B cell (primary cell): Measurements from ENCODE around the gene NUP93. TPM values are rescaled to one million over a fixed set of nuclear protein-coding genes. Genes with fewer than 3 reads are reported as not detected.

Experiments
- ATAC-seq: fragments of 200-7000 bp; cut with Tn5 transposase; one replicate; pipeline ENCODE4 v1.10.0; 2021; ENCODE audit warnings: low read depth, mild to moderate bottlenecking, moderate number of reproducible peaks, moderate library complexity
- CTCF ChIA-PET: fragments of 350-600 bp; sonication (Branson Sonifier 250); formaldehyde crosslinking; loops from one replicate; lab custom pipeline; 2021; ENCODE audit warnings: antibody characterized with exemption, inconsistent platforms; lab: Charles Lee
- POLR2A ChIA-PET: fragments of 350-600 bp; sonication (Branson Sonifier 250); formaldehyde crosslinking; loops from one replicate; lab custom pipeline; 2021; ENCODE audit warnings: antibody characterized with exemption; lab: Charles Lee
- DNase-seq: peaks from one replicate; pipeline ENCODE4 v3.0.0; 2013
- H2AFZ ChIP-seq: 2 replicates; pipeline ENCODE4 v1.6.1; 2012; ENCODE audit warnings: mild to moderate bottlenecking, low read depth, low read length; ENCODE audit not compliant: insufficient read depth, poor library complexity, severe bottlenecking
- H3K27ac ChIP-seq, 2 donors: 1 replicate in 1 of 2; 2 replicates in 1 of 2; pipeline ENCODE4 v1.5.1; 2012 to 2013; ENCODE audit warnings: low read length in 2 of 2, mild to moderate bottlenecking in 2 of 2, moderate library complexity in 1 of 2
- H3K27me3 ChIP-seq, 4 experiments: fragments of 200-600 bp in 1 of 4; sonication (generic) in 1 of 4; replicated peaks in 1 of 4; 1 replicate in 2 of 4; 2 replicates in 2 of 4; pipeline versions ENCODE4 v1.6.1 to v1.7.0; 2013 to 2016; ENCODE audit warnings: low read length in 3 of 4, mild to moderate bottlenecking in 2 of 4, mixed read lengths in 1 of 4, moderate library complexity in 1 of 4; ENCODE audit not compliant: insufficient read depth in 4 of 4, control insufficient read depth in 3 of 4; ENCODE audit errors: control extremely low read depth in 1 of 4
- H3K36me3 ChIP-seq, 2 experiments: replicated peaks in 1 of 2; 1 replicate in 1 of 2; 2 replicates in 1 of 2; pipeline versions ENCODE4 v1.6.1 to v1.7.1; 2013; ENCODE audit warnings: low read length in 1 of 2; ENCODE audit not compliant: insufficient read depth in 2 of 2, control insufficient read depth in 1 of 2; ENCODE audit errors: control extremely low read depth in 1 of 2, extremely low read depth in 1 of 2
- H3K4me1 ChIP-seq, 2 donors: fragments of 200-600 bp in 1 of 2; sonication (generic) in 1 of 2; 1 replicate in 1 of 2; 2 replicates in 1 of 2; pipeline versions ENCODE4 v1.5.1 to v1.6.1; 2013 to 2017; ENCODE audit warnings: low read length in 2 of 2; ENCODE audit not compliant: control insufficient read depth in 2 of 2, insufficient read depth in 2 of 2
- H3K4me2 ChIP-seq: replicated peaks from 2 replicates; pipeline ENCODE3; 2012; ENCODE audit warnings: mild to moderate bottlenecking, low read depth, low read length; ENCODE audit not compliant: poor library complexity, severe bottlenecking
- H3K4me3 ChIP-seq, 5 experiments: fragments of 200-600 bp in 1 of 5; sonication (generic) in 1 of 5; 1 replicate in 3 of 5; 2 replicates in 2 of 5; pipeline versions ENCODE4 v1.5.1 to v1.7.0; 2011 to 2016; ENCODE audit warnings: low read length in 4 of 5, mild to moderate bottlenecking in 4 of 5, low read depth in 2 of 5, control low read depth in 1 of 5, moderate library complexity in 1 of 5; ENCODE audit not compliant: insufficient read depth in 1 of 5; ENCODE audit errors: control extremely low read depth in 1 of 5, extremely low read depth in 1 of 5
- H3K79me2 ChIP-seq: fragments of 200-600 bp; sonication (generic); one replicate; pipeline ENCODE4 v1.6.0; 2016; ENCODE audit warnings: low read length; ENCODE audit not compliant: control insufficient read depth, insufficient read depth
- H3K9ac ChIP-seq: fragments of 200-600 bp; sonication (generic); 2 replicates; pipeline ENCODE4 v1.6.1; 2017; ENCODE audit warnings: mild to moderate bottlenecking, low read length, moderate library complexity
- H3K9me3 ChIP-seq, 3 donors: one replicate each; pipeline versions ENCODE4 v1.6.1 to v1.7.1; 2013; ENCODE audit warnings: low read length in 2 of 3; ENCODE audit not compliant: control insufficient read depth in 2 of 3, insufficient read depth in 1 of 3; ENCODE audit errors: control extremely low read depth in 1 of 3
- H4K20me1 ChIP-seq: 2 replicates; pipeline ENCODE4 v1.6.0; 2012; ENCODE audit warnings: mild to moderate bottlenecking, low read length; ENCODE audit not compliant: insufficient read depth, control insufficient read depth, poor library complexity, severe bottlenecking
- H3K27ac Mint-ChIP-seq: one replicate; pipeline ENCODE4 v1.8.0; 2021; ENCODE audit warnings: mixed read lengths
- H3K27me3 Mint-ChIP-seq: one replicate; pipeline ENCODE4 v1.8.0; 2021; ENCODE audit warnings: mixed read lengths
- H3K4me1 Mint-ChIP-seq: one replicate; pipeline ENCODE4 v1.8.0; 2021; ENCODE audit warnings: mixed read lengths
- H3K4me3 Mint-ChIP-seq: one replicate; pipeline ENCODE4 v1.8.0; 2021; ENCODE audit warnings: mixed read lengths
- H3K9me3 Mint-ChIP-seq: one replicate; pipeline ENCODE4 v1.8.0; 2022; ENCODE audit warnings: mixed read lengths; ENCODE audit not compliant: insufficient read depth
- EZH2 ChIP-seq: IDR thresholded peaks from 2 replicates; pipeline ENCODE4 v1.6.1; 2012; ENCODE audit warnings: borderline replicate concordance, low read depth, mild to moderate bottlenecking, moderate library complexity, low read length; ENCODE audit not compliant: insufficient read depth, poor library complexity, severe bottlenecking
- whole genome bisulfite sequencing: methylation state at CpG from one replicate; pipeline ENCODE4 v1.1.5; 2013; ENCODE audit warnings: missing lambda C conversion rate; ENCODE audit not compliant: insufficient coverage; 5-methylcytosine and 5-hydroxymethylcytosine counted together
- intact Hi-C: fragments of 100-400 bp; cut with micrococcal nuclease; formaldehyde crosslinking; loops from one replicate; pipeline ENCODE4 v1.10.0; 2022
- polyA plus RNA-seq: library from polyadenylated mRNA; depleted of rRNA; stranded (reverse); fragments of >200 nt; gene quantifications from 2 replicates; pipeline ENCODE4 v1.2.3, GENCODE V29; 2012
- total RNA-seq, 2 donors: library from RNA; stranded (reverse); fragments of 120-200 nt in 1 of 2; gene quantifications; 1 replicate in 1 of 2; 2 replicates in 1 of 2; pipeline versions ENCODE4 v1.2.3 to v1.2.4, GENCODE V29; 2013 to 2022
- TF ChIP-seq, protein P1 (sequence below): fragments of 200-600 bp; IDR thresholded peaks from one replicate; pipeline ENCODE4 v1.8.0; 2022; ENCODE audit warnings: antibody characterized with exemption, mild to moderate bottlenecking

The NUP93 gene
- total and polyA plus RNA-seq, 2 donors (not counting 1 experiment from before 2014, with no cell fraction given), result 23.6 to 64.6 TPM

DNA sequence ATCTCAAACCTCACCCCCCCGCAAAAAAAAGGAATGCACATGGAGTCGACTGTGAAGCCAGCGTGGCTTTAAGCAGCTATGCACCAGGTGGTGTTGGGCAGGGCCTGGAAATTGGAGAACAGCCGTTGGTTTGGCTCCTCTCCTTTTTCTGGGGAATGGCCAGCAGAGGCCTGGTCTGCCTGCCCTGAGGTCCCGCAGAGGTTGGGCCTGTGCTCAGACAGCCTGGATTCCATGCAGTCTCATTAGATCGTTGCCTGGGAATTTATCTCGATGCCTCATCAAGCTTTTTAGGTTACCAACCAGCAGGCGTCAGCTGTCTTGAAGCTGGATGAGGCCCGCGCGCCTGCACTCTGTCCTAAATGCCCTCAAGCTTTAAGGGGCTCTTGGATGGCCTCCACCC lies 144.9 kb downstream of the NUP93 start:
- Mint-ChIP-seq H3K27ac (peak overlapping the region; percentile 32), H3K9me3 (no peaks in the 10 kb centered on the region), H3K27me3 (no peaks in the 10 kb centered on the region), H3K4me1 (peaks cover 25% of the 10 kb centered on the region), H3K4me3 (no peak overlapping the region)
- no peak for DNase-seq
- POLR2A ChIA-PET, result interaction anchor here (1.0 to 1.3 kb wide), 3 partner anchors 10 to 58 kb away, joined by 3 to 4 read pairs (median 4); partner anchors contain the start of gene HERPUD1
- Histone ChIP-seq H3K9me3 (no peaks in the 10 kb centered on the region), H3K79me2 (no peaks in the 10 kb centered on the region), H3K36me3 (no peaks in the 10 kb centered on the region), H3K4me3 (no peak overlapping the region), H3K27me3 (no peaks in the 10 kb centered on the region), H3K4me1 (peaks cover 7 to 23% of the 10 kb centered on the region in 2 donors), H2AFZ (no peak overlapping the region), H4K20me1 (no peaks in the 10 kb centered on the region), H3K4me2 (no peak overlapping the region), H3K9ac (no peak overlapping the region), H3K27ac (no peak overlapping the region)
- TF ChIP-seq, protein P1, sequence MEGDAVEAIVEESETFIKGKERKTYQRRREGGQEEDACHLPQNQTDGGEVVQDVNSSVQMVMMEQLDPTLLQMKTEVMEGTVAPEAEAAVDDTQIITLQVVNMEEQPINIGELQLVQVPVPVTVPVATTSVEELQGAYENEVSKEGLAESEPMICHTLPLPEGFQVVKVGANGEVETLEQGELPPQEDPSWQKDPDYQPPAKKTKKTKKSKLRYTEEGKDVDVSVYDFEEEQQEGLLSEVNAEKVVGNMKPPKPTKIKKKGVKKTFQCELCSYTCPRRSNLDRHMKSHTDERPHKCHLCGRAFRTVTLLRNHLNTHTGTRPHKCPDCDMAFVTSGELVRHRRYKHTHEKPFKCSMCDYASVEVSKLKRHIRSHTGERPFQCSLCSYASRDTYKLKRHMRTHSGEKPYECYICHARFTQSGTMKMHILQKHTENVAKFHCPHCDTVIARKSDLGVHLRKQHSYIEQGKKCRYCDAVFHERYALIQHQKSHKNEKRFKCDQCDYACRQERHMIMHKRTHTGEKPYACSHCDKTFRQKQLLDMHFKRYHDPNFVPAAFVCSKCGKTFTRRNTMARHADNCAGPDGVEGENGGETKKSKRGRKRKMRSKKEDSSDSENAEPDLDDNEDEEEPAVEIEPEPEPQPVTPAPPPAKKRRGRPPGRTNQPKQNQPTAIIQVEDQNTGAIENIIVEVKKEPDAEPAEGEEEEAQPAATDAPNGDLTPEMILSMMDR, result no peak
- TF ChIP-seq EZH2, result no peak
- 90% methylated on average over 7 of the region's 11 CpGs for WGBS
- intact Hi-C loops, result no loop called here
- no peak for ATAC-seq
- CTCF ChIA-PET, result interaction anchor here (0.7 to 1.2 kb wide), 5 partner anchors 8 to 70 kb away, joined by 3 to 5 read pairs (median 3); no protein-coding TSS in a partner anchor

DNA sequence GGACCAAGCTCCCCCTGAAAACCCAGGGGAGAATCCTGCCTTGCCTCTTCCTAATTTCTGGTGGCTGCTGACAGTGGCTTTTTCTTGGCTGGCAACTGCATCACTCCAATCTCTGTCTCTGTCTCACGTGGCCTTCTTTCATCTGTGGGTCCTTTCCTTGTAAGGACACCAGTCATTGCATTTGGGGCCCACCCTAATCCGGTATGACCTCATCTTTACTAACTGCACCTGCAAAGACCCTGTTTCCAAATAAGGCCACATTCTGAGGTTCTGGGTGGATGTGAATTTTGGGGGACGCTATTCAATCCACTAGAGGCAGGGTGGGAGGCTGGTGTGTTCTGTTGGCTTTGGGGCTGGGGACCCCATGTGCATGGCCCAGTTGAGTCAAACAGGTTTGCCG lies 146.1 kb downstream of the NUP93 start:
- intact Hi-C loops, result no loop called here
- Mint-ChIP-seq H3K27me3 (no peaks in the 10 kb centered on the region), H3K9me3 (no peaks in the 10 kb centered on the region), H3K4me1 (peaks cover 13% of the 10 kb centered on the region), H3K27ac (no peak overlapping the region), H3K4me3 (no peak overlapping the region)
- H3K27ac ChIP-seq, result no peak overlapping the region
- ChIA-PET CTCF (interaction anchor here (0.8 to 1.2 kb wide), 2 partner anchors 10 to 22 kb away, joined by 5 to 6 read pairs; no protein-coding TSS in a partner anchor), POLR2A (interaction anchor here (1.3 kb wide), 1 partner anchor 56 kb away, joined by 4 read pairs; the partner anchor contains the start of gene HERPUD1)
- TF ChIP-seq, protein P1, result no peak
- TF ChIP-seq EZH2, result no peak
- H3K4me1 ChIP-seq, result peaks cover 0 to 11% of the 10 kb centered on the region in 2 donors
- H3K27me3 ChIP-seq, result no peaks in the 10 kb centered on the region
- H3K79me2 ChIP-seq, result no peaks in the 10 kb centered on the region
- H4K20me1 ChIP-seq, result no peaks in the 10 kb centered on the region
- H3K9ac ChIP-seq, result no peak overlapping the region
- WGBS, result 89% methylated on average over 1 of the region's 4 CpGs
- no peak overlapping the region for H2AFZ ChIP-seq
- no peak overlapping the region for H3K4me2 ChIP-seq
- H3K36me3 ChIP-seq, result no peaks in the 10 kb centered on the region
- H3K9me3 ChIP-seq, result no peaks in the 10 kb centered on the region
- no peak for DNase-seq
- no peak for ATAC-seq
- H3K4me3 ChIP-seq, result no peak overlapping the region
